ENCODE measurements around the gene GALNT17. TPM values are rescaled to one million over a fixed set of nuclear protein-coding genes. Genes with fewer than 3 reads are reported as not detected.

Gene GALNT17
- total RNA-seq, 1 donor from 2014 or later: 95.3 TPM

- TF ChIP-seq CTCF (IDR thresholded peaks at IDR 0.05; ENCODE audit: borderline replicate concordance): no peak
- H3K36me3 ChIP-seq: no peaks in the 10 kb centered on the region
- H3K4me3 ChIP-seq: no peak overlapping the region
- H3K27me3 ChIP-seq (ENCODE audit: low read depth): no peaks in the 10 kb centered on the region
- H3K27ac ChIP-seq (replicated peaks): peak overlapping the region; percentile 84
- H3K9me3 ChIP-seq (replicated peaks): peaks cover 8% of the 10 kb centered on the region
- intact Hi-C loops (cut with micrococcal nuclease): no loop called here
- H3K4me1 ChIP-seq: peaks cover 41% of the 10 kb centered on the region
- peak; percentile 18 for DNase-seq
Measured at GRCh38 chr7:71612911-71613310, 481.0 kb downstream of the GALNT17 start.

GRCh38 chr7:71613313-71613712, 481.4 kb downstream of the GALNT17 start:
- Histone ChIP-seq H3K27me3 (ENCODE audit: low read depth) (no peaks in the 10 kb centered on the region), H3K27ac (replicated peaks) (peak overlapping the region; percentile 84), H3K9me3 (replicated peaks) (peaks cover 4% of the 10 kb centered on the region), H3K4me3 (no peak overlapping the region), H3K36me3 (no peaks in the 10 kb centered on the region), H3K4me1 (peaks cover 41% of the 10 kb centered on the region)
- no peak for DNase-seq
- no peak for TF ChIP-seq CTCF (IDR thresholded peaks at IDR 0.05; ENCODE audit: borderline replicate concordance)
- intact Hi-C loops (cut with micrococcal nuclease): no loop called here

GRCh38 chr7:71615017-71615416, 483.1 kb downstream of the GALNT17 start:
- Histone ChIP-seq H3K4me3 (no peak overlapping the region), H3K9me3 (replicated peaks) (no peaks in the 10 kb centered on the region), H3K4me1 (peaks cover 41% of the 10 kb centered on the region), H3K27ac (replicated peaks) (peak overlapping the region; percentile 84), H3K36me3 (no peaks in the 10 kb centered on the region), H3K27me3 (ENCODE audit: low read depth) (no peaks in the 10 kb centered on the region)
- intact Hi-C loops (cut with micrococcal nuclease): no loop called here
- peak; percentile 38 for TF ChIP-seq CTCF (IDR thresholded peaks at IDR 0.05; ENCODE audit: borderline replicate concordance)
- peak; percentile 26 for DNase-seq

- intact Hi-C loops (cut with micrococcal nuclease): no loop called here
- peak overlapping the region; percentile 84 for H3K27ac ChIP-seq (replicated peaks)
- DNase-seq: no peak
Measured at GRCh38 chr7:71616217-71616616, 484.3 kb downstream of the GALNT17 start.

GRCh38 chr7:71618278-71618677, 486.3 kb downstream of the GALNT17 start:
- Histone ChIP-seq H3K27me3 (ENCODE audit: low read depth) (no peaks in the 10 kb centered on the region), H3K9me3 (replicated peaks) (no peaks in the 10 kb centered on the region), H3K27ac (replicated peaks) (no peak overlapping the region), H3K36me3 (no peaks in the 10 kb centered on the region), H3K4me1 (peaks cover 26% of the 10 kb centered on the region), H3K4me3 (no peak overlapping the region)
- intact Hi-C loops (cut with micrococcal nuclease): no loop called here
- no peak for TF ChIP-seq CTCF (IDR thresholded peaks at IDR 0.05; ENCODE audit: borderline replicate concordance)
- DNase-seq: no peak

More at GRCh38 chr7:71616217-71616616, 484.3 kb downstream of the GALNT17 start:
- peaks cover 41% of the 10 kb centered on the region for H3K4me1 ChIP-seq
- H3K4me3 ChIP-seq: no peak overlapping the region
- TF ChIP-seq CTCF (IDR thresholded peaks at IDR 0.05; ENCODE audit: borderline replicate concordance): no peak
- H3K36me3 ChIP-seq: no peaks in the 10 kb centered on the region
- H3K9me3 ChIP-seq (replicated peaks): no peaks in the 10 kb centered on the region
- no peaks in the 10 kb centered on the region for H3K27me3 ChIP-seq (ENCODE audit: low read depth)
